ENCODE results near the gene TBL1Y. TPM values are rescaled to one million over a fixed set of nuclear protein-coding genes. Genes with fewer than 3 reads are reported as not detected.
"Not testable (repeated sequence)": the region's sequence is repeated elsewhere in the genome, so short reads cannot be mapped to it uniquely, and the experiment has no call there.

The TBL1Y gene
- total and polyA plus RNA-seq, 2 of the 4 experiments (the other 2 are of a cell fraction): not detected

GRCh38 chrY:7052461-7052860 is 142.0 kb downstream of the TBL1Y start:
- H3K14ac ChIP-seq (replicated peaks; ENCODE audit: low read depth, low read length); H3K4me3 ChIP-seq (ENCODE audit: insufficient read depth, low read depth, low read length); H3K4ac ChIP-seq (ENCODE audit: low read depth, low read length); H2BK20ac ChIP-seq (ENCODE audit: low read depth, low read length); H3K9me1 ChIP-seq (ENCODE audit: insufficient read depth, low read length); H3K27ac ChIP-seq (ENCODE audit: insufficient read depth, low read length); H2AK9ac ChIP-seq (replicated peaks; ENCODE audit: low read depth, low read length, poor library complexity); H3K23ac ChIP-seq (ENCODE audit: low read depth, low read length); H4K91ac ChIP-seq (ENCODE audit: insufficient read depth, low read depth, low read length); H2AFZ ChIP-seq (replicated peaks; ENCODE audit: low read length, poor library complexity); ATAC-seq (ENCODE audit: low read depth); in situ Hi-C loops (cut with MboI; ENCODE audit: low sequenced_read_pairs); H4K8ac ChIP-seq (ENCODE audit: low read depth in 2 of 2, low read length in 2 of 2); H3K18ac ChIP-seq (ENCODE audit: low read depth, low read length); H3K56ac ChIP-seq (ENCODE audit: extremely low read depth, insufficient read depth, low read length); H2BK120ac ChIP-seq (ENCODE audit: low read depth, low read length); POLR2A ChIA-PET (ENCODE audit: unreplicated experiment); H4K20me1 ChIP-seq (ENCODE audit: insufficient read depth, low read length); DNase-seq; H3K79me1 ChIP-seq (ENCODE audit: low read depth in 1 of 2, low read length in 2 of 2); H3K4me2 ChIP-seq (ENCODE audit: low read depth, low read length); BruUV-seq (replicated peaks); H3K9me3 ChIP-seq (ENCODE audit: control insufficient read depth, insufficient read depth, low read length); H2BK5ac ChIP-seq (ENCODE audit: low read depth, low read length, poor library complexity, severe bottlenecking); intact Hi-C loops (cut with micrococcal nuclease); H3K36me3 ChIP-seq (ENCODE audit: control insufficient read depth, insufficient read depth, low read length); H2BK15ac ChIP-seq (ENCODE audit: low read depth, low read length); H3K27me3 ChIP-seq (ENCODE audit: control insufficient read depth, insufficient read depth, low read length); H4K5ac ChIP-seq (ENCODE audit: low read depth, low read length); CTCF ChIA-PET; H3K4me1 ChIP-seq (ENCODE audit: control insufficient read depth, insufficient read depth, low read length); H3K9ac ChIP-seq (ENCODE audit: low read depth, low read length); H2AK5ac ChIP-seq (ENCODE audit: low read depth, low read length); dilution Hi-C loops (cut with HindIII; ENCODE audit: low sequenced_read_pairs, unreplicated experiment): not testable (repeated sequence)
- no CpG with 5 or more reads among the region's 3 CpGs for WGBS, 2 experiments (ENCODE audit: extremely low coverage in 2 of 2, insufficient read length in 1 of 2)

All from IMR-90 (cell line).